LHCN-M2 (cell line): ENCODE data around the gene RABL2B. TPM values are rescaled to one million over a fixed set of nuclear protein-coding genes. Genes with fewer than 3 reads are reported as not detected.
"Not testable (repeated sequence)": the region's sequence is repeated elsewhere in the genome, so short reads cannot be mapped to it uniquely, and the experiment has no call there.

Experiments
- DNase-seq: peaks from one replicate; pipeline ENCODE4 v3.0.0-alpha.2; 2012; ENCODE audit warnings: low read depth
- polyA plus RNA-seq: library from polyadenylated mRNA; unstranded; fragments of >200 nt; gene quantifications from one replicate; pipeline ENCODE4 v1.2.1, GENCODE V29; 2012; ENCODE audit warnings: missing spikeins
- total RNA-seq: library from RNA; depleted of rRNA; stranded (reverse); fragments of >200 nt; gene quantifications from 2 replicates; pipeline ENCODE4 v1.2.3, GENCODE V29; 2014; rRNA removed

RABL2B gene
- 12.3 and 13.5 TPM in 2 replicates for total RNA-seq
- 19.7 TPM for polyA plus RNA-seq

GRCh38 chr22:50783033-50783879 lies at the start of gene RABL2B:
RABL2B (minus strand) TSS chr22:50783636; CDS start chr22:50782294, 1,342 bp downstream.
- peak; percentile 79 for DNase-seq

GRCh38 chr22:50786936-50787335 lies 3.5 kb upstream of the RABL2B start:
- not testable (repeated sequence) for DNase-seq

- DNase-seq = not testable (repeated sequence)
These were observed 1.9 kb upstream of the RABL2B start for GRCh38 chr22:50785289-50785688.

- not testable (repeated sequence) for DNase-seq
These were observed 442 bp upstream of the RABL2B start for GRCh38 chr22:50783880-50784276.

GRCh38 chr22:50782253-50782652 lies 1.2 kb downstream of the RABL2B start:
- not testable (repeated sequence) for DNase-seq

GRCh38 chr22:50780244-50780643 lies 3.2 kb downstream of the RABL2B start:
- DNase-seq = not testable (repeated sequence)

GRCh38 chr22:50777631-50778030 lies 5.8 kb downstream of the RABL2B start:
- DNase-seq = not testable (repeated sequence)

- DNase-seq = not testable (repeated sequence)
These were observed 8.3 kb downstream of the RABL2B start for GRCh38 chr22:50775132-50775531.

GRCh38 chr22:50764288-50764687 lies 19.1 kb downstream of the RABL2B start:
- not testable (repeated sequence) for DNase-seq

- not testable (repeated sequence) for DNase-seq
These were observed 21.6 kb downstream of the RABL2B start for GRCh38 chr22:50761829-50762228.

GRCh38 chr22:50759597-50760341 lies 23.7 kb downstream of the RABL2B start:
- DNase-seq = peak; percentile 82

GRCh38 chr22:50756949-50757491 lies 26.4 kb downstream of the RABL2B start:
- peak; percentile 34 for DNase-seq

- not testable (repeated sequence) for DNase-seq
These were observed 27.0 kb downstream of the RABL2B start for GRCh38 chr22:50756406-50756805.

GRCh38 chr22:50755251-50755650 lies 28.2 kb downstream of the RABL2B start:
- DNase-seq = not testable (repeated sequence)

- not testable (repeated sequence) for DNase-seq
These were observed 33.9 kb downstream of the RABL2B start for GRCh38 chr22:50749302-50750074.

GRCh38 chr22:50748630-50749029 lies 34.8 kb downstream of the RABL2B start:
- DNase-seq = not testable (repeated sequence)

GRCh38 chr22:50747521-50747920 lies 35.9 kb downstream of the RABL2B start:
- not testable (repeated sequence) for DNase-seq

GRCh38 chr22:50744424-50744823 lies 39.0 kb downstream of the RABL2B start:
- DNase-seq = not testable (repeated sequence)

GRCh38 chr22:50740714-50741113 lies 42.7 kb downstream of the RABL2B start:
- DNase-seq = not testable (repeated sequence)

- DNase-seq = no peak
These were observed 43.5 kb downstream of the RABL2B start for GRCh38 chr22:50739894-50740293.

GRCh38 chr22:50739279-50739691 lies 44.2 kb downstream of the RABL2B start:
- DNase-seq = no peak
